Midbrain (tissue), 1 donor: ENCODE data around the gene SERTAD1.

Experiments
- DNase-seq: peaks from one replicate; lab custom pipeline; 2025; lab: John Stamatoyannopoulos, UW

Gene SERTAD1

DNA sequence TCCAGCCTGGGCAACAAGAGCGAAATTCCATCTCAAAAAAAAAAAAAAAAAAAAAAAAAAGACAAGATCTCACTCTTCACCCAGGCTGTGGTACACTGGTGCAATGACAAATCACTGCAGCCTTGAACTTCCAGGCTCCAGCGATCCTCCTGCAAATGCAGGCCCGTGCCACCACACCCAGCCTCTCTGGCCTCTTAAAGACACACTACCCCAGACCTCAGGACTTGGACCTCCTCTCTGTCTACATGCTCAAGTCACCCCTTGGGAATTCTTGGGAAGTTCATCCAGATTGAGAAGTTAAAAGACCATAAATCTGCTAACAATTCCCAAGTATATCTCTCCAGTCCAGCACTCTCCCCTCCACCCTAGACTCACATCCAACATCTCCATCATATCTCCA is 25.2 kb downstream of the SERTAD1 start:
- DNase-seq: no peak

GRCh38 chr19:40398417-40399131 is 27.2 kb downstream of the SERTAD1 start:
- no peak for DNase-seq

GRCh38 chr19:40397568-40397906 is 28.3 kb downstream of the SERTAD1 start:
- DNase-seq: no peak

DNA sequence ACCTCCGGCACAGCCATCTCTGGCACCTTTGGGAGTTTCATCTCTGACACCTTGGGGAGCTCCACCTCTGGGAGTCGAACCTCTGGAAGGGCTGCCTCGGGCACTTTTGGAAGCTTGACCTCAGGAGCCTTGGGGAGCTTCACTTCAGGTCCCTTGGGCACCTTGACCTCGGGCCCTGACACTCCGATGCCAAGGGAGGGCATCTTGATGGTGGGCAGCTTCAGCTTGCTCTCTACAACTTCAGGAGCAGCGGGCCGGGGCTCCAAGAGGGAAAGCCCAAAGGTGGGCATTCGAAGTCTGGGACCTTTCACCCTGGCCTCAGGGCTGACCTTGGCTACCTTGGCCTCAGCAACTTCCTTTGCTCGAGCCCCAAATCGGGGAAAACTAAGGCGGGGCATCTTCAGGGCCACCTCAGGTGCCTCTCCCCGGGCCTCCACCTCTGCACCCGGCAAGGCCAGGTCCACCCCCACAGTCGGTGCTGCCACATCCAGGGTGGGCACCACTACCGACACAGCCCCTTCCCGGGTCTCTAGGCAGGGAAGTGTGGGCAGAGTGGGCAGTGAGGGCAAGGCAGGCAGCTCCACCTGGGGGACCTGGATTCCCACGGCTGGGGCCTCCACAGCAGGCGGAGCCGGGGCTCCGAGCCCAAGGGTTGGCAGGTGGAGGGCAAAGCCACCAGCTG is 28.8 kb downstream of the SERTAD1 start:
- DNase-seq: no peak

- no peak for DNase-seq
Observed at GRCh38 chr19:40395956-40396355, 29.8 kb downstream of the SERTAD1 start.

- no peak for DNase-seq
Observed at GRCh38 chr19:40394816-40395210, 31.0 kb downstream of the SERTAD1 start.

- no peak for DNase-seq
Observed at GRCh38 chr19:40393894-40394815, 31.6 kb downstream of the SERTAD1 start.

DNA sequence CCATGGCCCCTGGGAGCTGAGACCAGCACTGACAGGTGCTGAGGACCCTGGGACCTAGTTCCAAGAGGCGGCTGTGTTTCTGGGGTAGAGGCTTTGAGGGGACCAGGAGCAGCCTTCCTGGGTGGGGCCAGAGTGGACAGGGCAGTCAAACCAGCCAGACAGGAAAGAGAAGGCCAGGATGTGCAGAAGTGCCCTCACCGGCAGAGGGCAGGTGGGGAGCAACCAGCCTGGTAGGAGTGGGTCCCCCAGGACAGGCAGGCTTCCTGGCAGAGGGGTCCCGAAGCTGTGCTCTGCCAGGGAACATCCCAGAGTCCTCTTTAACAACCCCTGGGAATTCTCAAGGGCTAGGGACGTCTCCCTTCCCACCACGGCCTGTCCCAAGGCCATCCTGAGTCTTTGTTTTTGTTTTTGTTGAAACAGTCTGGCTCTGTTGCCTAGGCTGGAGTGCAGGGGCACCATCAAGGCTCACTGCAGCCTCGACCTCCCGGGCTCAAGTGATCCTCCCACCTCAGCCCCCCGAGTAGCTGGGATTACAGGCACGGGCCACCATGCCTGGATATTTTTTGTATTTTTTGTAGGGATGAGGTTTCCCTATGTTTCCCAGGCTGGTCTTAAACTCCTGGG is 32.8 kb downstream of the SERTAD1 start:
- DNase-seq: no peak

DNA sequence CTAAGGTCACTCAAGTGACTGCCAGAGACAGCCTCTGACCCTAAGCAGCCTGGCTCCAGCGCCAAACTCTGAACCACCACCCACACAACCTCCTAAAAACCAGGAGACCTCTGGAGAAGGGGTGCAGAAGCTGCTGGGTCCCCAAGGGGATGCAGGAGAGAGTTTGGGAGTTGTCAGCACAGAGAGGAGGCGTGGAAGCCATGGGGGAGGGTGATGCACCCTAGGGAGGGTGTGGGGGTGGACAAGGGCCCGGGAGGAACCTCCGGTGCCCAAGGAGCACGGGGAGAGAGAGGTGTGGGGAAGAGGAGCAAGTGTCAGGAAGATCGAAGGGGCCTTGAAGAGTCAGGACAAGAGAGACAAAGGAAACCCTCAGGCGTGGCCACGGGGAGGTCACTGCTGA is 33.7 kb downstream of the SERTAD1 start:
- no peak for DNase-seq

GRCh38 chr19:40390084-40390742 is 35.6 kb downstream of the SERTAD1 start, which contains the start of gene HIPK4:
Gene HIPK4 (minus strand): TSS chr19:40390181. CDS start chr19:40389902, 279 bp downstream.
- DNase-seq: no peak

DNA sequence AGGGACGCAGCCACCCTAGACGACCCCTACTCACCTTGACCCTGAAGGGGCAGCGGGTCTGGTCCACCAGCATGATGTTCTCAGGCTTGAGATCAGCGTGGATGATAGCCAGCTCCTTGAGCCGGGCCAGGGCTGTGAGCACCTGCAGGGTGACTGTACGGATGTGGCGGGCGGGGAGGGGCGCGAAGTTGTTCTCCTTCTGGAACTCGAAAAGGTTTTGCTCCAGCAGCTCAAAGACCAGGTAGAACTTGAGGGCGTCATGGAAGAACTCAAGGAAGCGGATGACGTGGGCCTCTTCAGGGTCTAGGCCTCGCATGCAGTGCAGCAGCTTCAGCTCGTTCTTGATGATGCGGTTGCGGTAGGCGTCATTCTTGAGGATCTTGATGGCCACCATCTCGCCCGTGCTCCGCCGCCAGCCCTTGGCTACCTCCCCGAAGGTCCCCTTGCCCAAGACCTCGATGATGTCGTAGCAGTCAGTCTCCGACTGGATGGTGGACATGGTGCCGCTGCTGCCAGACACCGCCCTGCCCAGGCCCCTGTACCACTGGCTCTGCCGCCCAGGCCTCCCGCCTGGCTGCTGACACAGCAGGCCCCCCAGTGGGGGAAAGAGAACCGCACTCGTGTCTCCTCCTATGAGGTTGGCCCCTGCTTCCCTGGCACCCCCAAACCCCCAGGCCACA is 36.2 kb downstream of the SERTAD1 start:
- DNase-seq: no peak

DNA sequence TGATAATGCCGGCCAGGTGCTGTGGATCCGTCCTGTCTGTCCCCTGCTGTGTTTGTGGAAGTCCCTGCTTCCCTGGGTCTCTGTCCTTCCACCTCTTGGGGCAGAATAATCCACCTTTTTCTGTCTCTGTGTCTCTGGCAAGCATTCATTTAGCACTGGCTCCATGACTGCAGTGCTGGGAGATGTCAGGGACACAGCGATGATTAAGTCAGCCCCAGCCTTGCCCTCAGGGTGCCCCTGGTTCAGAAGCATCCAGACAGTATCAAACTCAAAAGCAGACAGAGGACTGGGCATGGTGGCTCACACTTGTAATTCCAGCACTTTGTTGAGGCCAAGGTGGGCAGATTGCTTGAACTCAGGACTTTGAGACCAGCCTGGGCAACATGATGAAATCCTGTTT is 37.3 kb downstream of the SERTAD1 start:
- no peak for DNase-seq

DNA sequence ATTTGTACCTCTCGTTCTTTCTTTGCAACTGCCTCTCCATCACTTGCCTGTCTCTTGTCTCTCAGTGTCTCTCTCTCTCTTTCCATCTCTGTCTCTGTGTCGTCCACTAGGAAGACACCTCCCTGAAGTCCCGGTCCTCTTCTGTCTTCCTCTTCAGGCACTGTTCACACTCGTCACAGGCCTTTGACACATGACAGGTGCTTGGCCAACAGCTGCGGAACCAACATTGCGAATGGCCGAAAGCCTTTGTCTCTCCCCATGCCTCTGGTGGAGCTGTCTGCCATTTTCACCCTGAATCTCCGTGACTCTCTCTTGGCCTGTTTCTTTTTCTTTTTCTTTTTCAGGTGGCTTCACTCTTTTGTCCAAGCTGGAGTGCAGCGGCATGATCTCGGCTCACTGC is 38.6 kb downstream of the SERTAD1 start:
- no peak for DNase-seq

GRCh38 chr19:40383668-40384248 is 42.0 kb downstream of the SERTAD1 start:
- no peak for DNase-seq

DNA sequence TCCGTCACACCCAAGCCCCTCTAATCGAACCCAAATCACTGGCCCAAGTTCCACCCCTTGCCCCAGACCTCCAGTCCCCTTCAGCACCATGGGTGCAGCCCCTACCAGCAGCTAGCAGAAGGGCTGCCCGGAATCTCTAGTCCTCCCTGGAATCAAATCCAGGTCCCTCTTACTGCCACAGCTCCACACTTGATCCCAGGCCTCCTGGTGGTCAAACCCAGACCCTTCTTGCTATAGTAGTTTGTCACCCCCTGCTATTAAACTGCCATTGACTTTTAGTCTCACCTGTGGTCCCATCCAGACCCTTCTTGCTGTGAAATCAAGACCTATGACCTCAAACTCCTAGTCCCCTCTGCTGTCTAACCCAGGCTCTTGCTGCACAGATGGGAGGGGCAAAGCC is 44.5 kb downstream of the SERTAD1 start:
- DNase-seq: no peak

- DNase-seq: no peak
Observed at GRCh38 chr19:40380199-40381037, 45.4 kb downstream of the SERTAD1 start.

DNA sequence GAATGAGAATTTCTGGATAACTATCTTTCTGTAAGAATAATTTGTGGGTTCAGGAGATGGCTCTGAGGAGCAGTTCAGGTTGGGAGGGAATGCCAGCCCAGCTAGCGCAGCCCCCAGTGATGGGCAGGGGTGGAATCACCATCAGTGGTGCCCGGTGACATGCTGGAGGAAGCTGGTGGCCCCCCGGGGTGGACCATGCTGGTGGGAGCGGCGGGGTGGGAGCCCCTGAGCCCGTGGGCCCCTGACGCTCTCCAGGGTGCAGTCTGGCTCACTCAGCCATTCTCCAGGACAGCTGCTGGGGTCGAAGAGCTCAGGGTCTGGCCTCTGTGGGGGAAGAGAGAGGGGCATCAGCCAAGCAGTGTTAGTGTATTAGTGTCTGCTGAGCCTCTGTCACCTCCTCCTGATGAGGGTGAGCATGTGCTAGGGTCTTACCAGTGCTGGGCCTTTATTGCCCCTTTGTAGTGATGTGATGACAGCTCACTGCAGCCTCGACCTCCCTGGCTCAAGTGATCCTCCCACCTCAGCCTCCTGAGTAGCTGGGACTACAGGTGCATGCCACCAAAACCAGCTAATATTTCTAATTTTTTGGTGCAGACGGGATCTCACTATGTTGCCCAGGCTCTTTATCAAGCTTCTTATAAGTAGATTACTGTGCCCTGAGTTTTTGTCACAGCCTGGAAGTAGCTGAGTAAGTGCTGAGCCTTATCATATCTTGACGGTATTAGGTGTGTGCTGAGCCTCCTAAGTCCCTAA is 46.2 kb downstream of the SERTAD1 start:
- no peak for DNase-seq

DNA sequence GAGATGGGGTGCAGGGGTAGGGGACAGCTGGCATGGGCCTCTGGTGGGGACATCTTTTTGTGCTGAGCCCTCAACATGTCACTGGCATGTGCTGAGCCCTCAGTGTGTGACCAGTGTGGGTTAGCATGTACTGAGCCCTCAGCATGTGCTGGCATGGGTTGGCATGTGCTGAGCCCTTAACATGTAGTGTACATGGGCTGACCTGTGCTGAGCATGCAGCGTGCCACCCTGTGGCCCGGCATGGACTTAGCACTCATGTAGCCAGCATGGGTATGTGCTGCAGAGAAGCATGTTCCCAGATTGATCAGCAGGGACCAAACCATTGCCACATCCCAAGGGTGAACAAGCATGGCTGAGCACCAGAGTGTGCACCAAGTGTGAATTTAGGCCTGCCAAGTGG is 47.3 kb downstream of the SERTAD1 start:
- DNase-seq: no peak

DNA sequence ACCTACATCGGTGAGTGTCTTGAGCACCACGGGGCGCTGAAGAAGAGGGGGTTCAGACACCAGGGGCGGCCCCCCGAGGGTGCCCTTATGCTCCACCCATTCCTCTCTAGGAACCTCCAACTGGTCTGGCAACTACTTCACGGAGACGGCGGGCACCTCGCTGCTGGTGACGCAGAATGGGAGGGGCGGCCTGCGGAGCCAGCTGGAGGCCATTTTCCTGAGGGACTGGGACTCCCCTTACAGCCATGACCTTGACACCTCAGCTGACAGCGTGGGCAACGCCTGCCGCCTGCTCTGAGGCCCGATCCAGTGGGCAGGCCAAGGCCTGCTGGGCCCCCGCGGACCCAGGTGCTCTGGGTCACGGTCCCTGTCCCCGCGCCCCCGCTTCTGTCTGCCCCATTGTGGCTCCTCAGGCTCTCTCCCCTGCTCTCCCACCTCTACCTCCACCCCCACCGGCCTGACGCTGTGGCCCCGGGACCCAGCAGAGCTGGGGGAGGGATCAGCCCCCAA is 47.9 kb downstream of the SERTAD1 start:
- no peak for DNase-seq
